Parathyroid adenoma (tissue), 2 donors: ENCODE data around the gene OR6N2.

ENCODE experiments used
- H2AFZ ChIP-seq: fragments of 300-600 bp; sonication (generic); one replicate; pipeline ENCODE4 v1.7.0; 2017; ENCODE audit warnings: antibody characterized with exemption, mild to moderate bottlenecking
- H3K27ac ChIP-seq: fragments of 300-600 bp; sonication (generic); one replicate; pipeline ENCODE4 v1.7.0; 2017
- H3K27me3 ChIP-seq: fragments of 300-600 bp; sonication (generic); one replicate; pipeline ENCODE4 v1.7.0; 2017; ENCODE audit warnings: low read length; ENCODE audit not compliant: control insufficient read depth, insufficient read depth
- H3K36me3 ChIP-seq: fragments of 300-600 bp; sonication (generic); one replicate; pipeline ENCODE4 v1.7.0; 2017; ENCODE audit warnings: low read length; ENCODE audit not compliant: control insufficient read depth, insufficient read depth
- H3K4me1 ChIP-seq: fragments of 300-600 bp; sonication (generic); one replicate; pipeline ENCODE4 v1.7.0; 2017; ENCODE audit warnings: control low read depth
- H3K4me2 ChIP-seq: fragments of 300-600 bp; sonication (generic); one replicate; pipeline ENCODE4 v1.7.0; 2017; ENCODE audit warnings: low read length
- H3K4me3 ChIP-seq: fragments of 300-600 bp; sonication (generic); one replicate; pipeline ENCODE4 v1.7.0; 2017; ENCODE audit warnings: low read depth, low read length
- H3K79me2 ChIP-seq: fragments of 300-600 bp; sonication (generic); one replicate; pipeline ENCODE4 v1.7.0; 2017; ENCODE audit warnings: control low read depth
- H3K9ac ChIP-seq: fragments of 300-600 bp; sonication (generic); one replicate; pipeline ENCODE4 v1.7.0; 2017; ENCODE audit warnings: mild to moderate bottlenecking
- H3K9me3 ChIP-seq: fragments of 300-600 bp; sonication (generic); one replicate; pipeline ENCODE4 v1.7.0; 2017; ENCODE audit warnings: low read length; ENCODE audit not compliant: control insufficient read depth
- CTCF ChIP-seq: fragments of 300-600 bp; sonication (generic); IDR thresholded peaks from one replicate; pipeline ENCODE4 v1.7.0; 2017; ENCODE audit warnings: antibody characterized with exemption, mild to moderate bottlenecking
- donor health status: primary hyperparathyroidism.

Gene OR6N2

GRCh38 chr1:158781104-158781503 is at the start of gene OR6N2:
OR6N2 (minus strand) TSS chr1:158781204; CDS start chr1:158777635, 3,569 bp downstream.
- Histone ChIP-seq H2AFZ (no peak within 1 kb of the TSS), H3K4me1 (no peaks in the 10 kb centered on the region), H3K9ac (no peak within 1 kb of the TSS), H3K9me3 (no peaks in the 10 kb centered on the region), H3K27ac (no peak within 1 kb of the TSS), H3K4me2 (no peak within 1 kb of the TSS), H3K79me2 (no peaks in the 10 kb centered on the region), H3K36me3 (no peaks in the 10 kb centered on the region), H3K27me3 (no peaks in the 10 kb centered on the region), H3K4me3 (no peak within 1 kb of the TSS)
- TF ChIP-seq CTCF, result no peak

- no peak overlapping the region for H3K27ac ChIP-seq
- no peaks in the 10 kb centered on the region for H3K79me2 ChIP-seq
These were observed 49.2 kb upstream of the OR6N2 start for GRCh38 chr1:158830074-158830677.

GRCh38 chr1:158821723-158822122 is 40.7 kb upstream of the OR6N2 start:
- Histone ChIP-seq H3K4me1 (no peaks in the 10 kb centered on the region), H3K4me2 (no peak overlapping the region), H3K27me3 (no peaks in the 10 kb centered on the region), H3K9ac (no peak overlapping the region), H3K9me3 (no peaks in the 10 kb centered on the region), H3K4me3 (no peak overlapping the region), H3K27ac (no peak overlapping the region), H2AFZ (no peak overlapping the region), H3K36me3 (no peaks in the 10 kb centered on the region), H3K79me2 (no peaks in the 10 kb centered on the region)
- no peak for TF ChIP-seq CTCF

More at GRCh38 chr1:158830074-158830677, 49.2 kb upstream of the OR6N2 start:
- Histone ChIP-seq H2AFZ (no peak overlapping the region), H3K9me3 (no peaks in the 10 kb centered on the region), H3K4me1 (no peaks in the 10 kb centered on the region), H3K4me2 (no peak overlapping the region), H3K36me3 (no peaks in the 10 kb centered on the region), H3K4me3 (no peak overlapping the region), H3K9ac (no peak overlapping the region), H3K27me3 (no peaks in the 10 kb centered on the region)
- no peak for TF ChIP-seq CTCF

GRCh38 chr1:158819461-158820443 is 38.7 kb upstream of the OR6N2 start:
- no peaks in the 10 kb centered on the region for H3K9me3 ChIP-seq
- no peak overlapping the region for H2AFZ ChIP-seq
- no peaks in the 10 kb centered on the region for H3K4me1 ChIP-seq
- no peaks in the 10 kb centered on the region for H3K79me2 ChIP-seq
- no peak overlapping the region for H3K4me2 ChIP-seq
- H3K36me3 ChIP-seq, result no peaks in the 10 kb centered on the region
- H3K9ac ChIP-seq, result no peak overlapping the region
- H3K27ac ChIP-seq, result no peak overlapping the region
- TF ChIP-seq CTCF, result no peak
- no peak overlapping the region for H3K4me3 ChIP-seq
- no peaks in the 10 kb centered on the region for H3K27me3 ChIP-seq
